Neuronal stem cell (in vitro differentiated cells): ENCODE data around the gene TRAF3IP3.

Experiments
- DNase-seq: peaks from one replicate; pipeline ENCODE4 v3.0.0-alpha.2; 2013; ENCODE audit warnings: low spot score
- H2AFZ ChIP-seq: one replicate; pipeline ENCODE4 v1.6.1; 2013; ENCODE audit warnings: mild to moderate bottlenecking, low read length, inconsistent platforms
- H2AK5ac ChIP-seq: 2 replicates; pipeline ENCODE4 v1.6.1; 2013; ENCODE audit warnings: low read depth, mild to moderate bottlenecking, inconsistent platforms, low read length, moderate library complexity, mixed read lengths
- H2BK120ac ChIP-seq: 2 replicates; pipeline ENCODE4 v1.6.1; 2013; ENCODE audit warnings: low read depth, mild to moderate bottlenecking, inconsistent platforms, low read length, moderate library complexity, mixed read lengths
- H2BK12ac ChIP-seq: one replicate; pipeline ENCODE4 v1.6.1; 2013; ENCODE audit warnings: low read length, inconsistent platforms
- H2BK15ac ChIP-seq: 2 replicates; pipeline ENCODE4 v1.6.1; 2013; ENCODE audit warnings: mild to moderate bottlenecking, low read length, inconsistent platforms, mixed read lengths
- H2BK5ac ChIP-seq: one replicate; pipeline ENCODE4 v1.6.1; 2013; ENCODE audit warnings: inconsistent platforms, mild to moderate bottlenecking, low read length, moderate library complexity
- H3K14ac ChIP-seq: one replicate; pipeline ENCODE4 v1.6.1; 2013; ENCODE audit warnings: low read length, inconsistent platforms
- H3K18ac ChIP-seq: 2 replicates; pipeline ENCODE4 v1.6.1; 2013; ENCODE audit warnings: low read length, inconsistent platforms
- H3K23ac ChIP-seq: 2 replicates; pipeline ENCODE4 v1.6.1; 2013; ENCODE audit warnings: low read depth, mild to moderate bottlenecking, mixed read lengths, low read length, inconsistent platforms; ENCODE audit not compliant: poor library complexity
- H3K27ac ChIP-seq: replicated peaks from 3 replicates; pipeline ENCODE4 v1.5.1; 2013; ENCODE audit warnings: low read length, inconsistent platforms
- H3K27me3 ChIP-seq, 3 experiments: 2 replicates each; pipeline ENCODE4 v1.6.1; 2013; ENCODE audit warnings: low read length in 3 of 3, mild to moderate bottlenecking in 2 of 3, inconsistent platforms in 1 of 3, low read depth in 1 of 3, mixed read lengths in 1 of 3, moderate library complexity in 1 of 3; ENCODE audit not compliant: control insufficient read depth in 3 of 3, insufficient read depth in 3 of 3
- H3K36me3 ChIP-seq, 2 donors: replicated peaks in 1 of 2; 2 replicates each; pipeline ENCODE4 v1.6.1; 2013; ENCODE audit warnings: low read length in 2 of 2; ENCODE audit not compliant: control insufficient read depth in 2 of 2, insufficient read depth in 2 of 2
- H3K4ac ChIP-seq: 2 replicates; pipeline ENCODE4 v1.6.1; 2013; ENCODE audit warnings: inconsistent platforms, mild to moderate bottlenecking, low read length, moderate library complexity
- H3K4me1 ChIP-seq, 2 donors: 1 replicate in 1 of 2; 2 replicates in 1 of 2; pipeline ENCODE4 v1.6.1; 2013; ENCODE audit warnings: low read length in 2 of 2, low read depth in 1 of 2; ENCODE audit not compliant: control insufficient read depth in 2 of 2, insufficient read depth in 1 of 2
- H3K4me2 ChIP-seq: one replicate; pipeline ENCODE4 v1.6.1; 2013; ENCODE audit warnings: mild to moderate bottlenecking, low read length, inconsistent platforms; ENCODE audit not compliant: insufficient read depth, poor library complexity, severe bottlenecking
- H3K4me3 ChIP-seq, 2 donors: 2 replicates each; pipeline ENCODE4 v1.5.1; 2013; ENCODE audit warnings: low read length in 2 of 2, mild to moderate bottlenecking in 2 of 2, inconsistent platforms in 1 of 2, moderate library complexity in 1 of 2
- H3K79me1 ChIP-seq: one replicate; pipeline ENCODE4 v1.6.1; 2013; ENCODE audit warnings: low read depth, mild to moderate bottlenecking, inconsistent platforms, low read length, moderate library complexity
- H3K9ac ChIP-seq: one replicate; pipeline ENCODE4 v1.6.1; 2013; ENCODE audit warnings: mild to moderate bottlenecking, low read depth, low read length, inconsistent platforms; ENCODE audit not compliant: poor library complexity
- H3K9me3 ChIP-seq, 2 donors: replicated peaks in 1 of 2; 2 replicates each; pipeline versions ENCODE3 to v1.6.1; 2013; ENCODE audit warnings: low read length in 2 of 2, mild to moderate bottlenecking in 2 of 2, inconsistent platforms in 1 of 2, low read depth in 1 of 2, mixed read lengths in 1 of 2, moderate library complexity in 1 of 2; ENCODE audit not compliant: control insufficient read depth in 2 of 2, insufficient read depth in 1 of 2
- H4K8ac ChIP-seq: one replicate; pipeline ENCODE4 v1.6.1; 2013; ENCODE audit warnings: low read depth, mild to moderate bottlenecking, inconsistent platforms, low read length, moderate library complexity
- H4K91ac ChIP-seq: one replicate; pipeline ENCODE4 v1.6.1; 2013; ENCODE audit warnings: low read length, low read depth, mild to moderate bottlenecking, inconsistent platforms; ENCODE audit not compliant: poor library complexity
- WGBS, 2 donors: extraction: QIAGEN DNeasy Blood & Tissue Kit; methylation state at CpG; one replicate each; pipeline ENCODE4 v1.1.7; 2013; ENCODE audit warnings: missing lambda C conversion rate in 2 of 2, mixed read lengths in 1 of 2; ENCODE audit not compliant: insufficient read length in 2 of 2, insufficient replicate concordance in 1 of 2; ENCODE audit errors: extremely low coverage in 2 of 2; 5-methylcytosine and 5-hydroxymethylcytosine counted together

The TRAF3IP3 gene

DNA sequence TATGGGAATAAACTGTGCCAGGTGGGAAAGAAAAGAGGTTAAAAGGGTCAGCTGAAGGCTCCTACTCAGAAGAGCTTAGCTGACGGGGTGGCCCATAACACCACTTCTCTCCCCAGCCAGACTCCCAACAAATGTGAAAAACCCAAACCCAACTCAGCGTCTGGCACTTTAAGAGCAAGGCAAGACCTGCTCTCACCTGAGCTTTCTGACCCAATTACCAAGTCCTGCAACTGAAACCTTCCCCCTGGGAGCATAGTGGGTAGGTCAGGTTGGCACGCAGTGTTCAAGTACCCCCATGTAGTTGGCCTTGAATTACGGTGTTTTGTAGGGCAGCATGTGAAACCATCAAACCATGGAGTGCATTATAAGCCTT, 46.9 kb downstream of the TRAF3IP3 start:
- H2AK5ac ChIP-seq = no peak overlapping the region
- no peaks in the 10 kb centered on the region for H3K36me3 ChIP-seq
- H3K27me3 ChIP-seq = peaks cover 0 to 84% (median 21%) of the 10 kb centered on the region in 3 experiments
- no peak overlapping the region for H3K18ac ChIP-seq
- H3K9me3 ChIP-seq = peaks cover 0 to 4% of the 10 kb centered on the region in 2 donors
- no peak overlapping the region for H2BK12ac ChIP-seq
- H3K9ac ChIP-seq = no peak overlapping the region
- no peak overlapping the region for H3K4ac ChIP-seq
- no peak overlapping the region for H3K4me3 ChIP-seq
- no peak overlapping the region for H2AFZ ChIP-seq
- H4K91ac ChIP-seq = no peak overlapping the region
- no peak overlapping the region for H2BK15ac ChIP-seq
- no peak overlapping the region for H3K4me2 ChIP-seq
- no peak overlapping the region for H2BK5ac ChIP-seq
- no CpG with 5 or more reads among the region's 4 CpGs for WGBS, 2 donors
- no peak overlapping the region for H3K23ac ChIP-seq
- no peak for DNase-seq
- H3K14ac ChIP-seq = no peak overlapping the region
- no peak overlapping the region for H4K8ac ChIP-seq
- H3K4me1 ChIP-seq = peaks cover 0 to 5% of the 10 kb centered on the region in 2 donors
- no peak overlapping the region for H2BK120ac ChIP-seq
- H3K79me1 ChIP-seq = no peaks in the 10 kb centered on the region
- no peak overlapping the region for H3K27ac ChIP-seq

DNA sequence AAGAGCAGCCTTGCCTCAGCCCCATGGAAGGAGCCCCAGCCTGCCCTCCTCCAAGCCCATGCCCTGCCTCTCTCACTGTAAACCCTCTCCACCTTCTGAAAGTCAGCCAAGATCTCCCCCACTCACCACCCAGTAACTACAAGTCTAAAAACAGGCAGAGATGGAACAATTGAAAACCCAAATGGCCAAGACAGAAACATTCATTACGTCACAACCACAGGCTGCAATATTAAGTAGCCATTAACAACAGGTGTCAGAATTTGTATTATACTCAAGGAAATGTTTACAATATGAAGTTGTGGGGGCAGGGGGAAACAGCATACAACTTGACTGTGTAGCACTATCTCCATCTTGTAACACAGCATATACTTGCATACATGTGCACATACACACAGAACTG, 47.7 kb downstream of the TRAF3IP3 start:
- Histone ChIP-seq H2BK15ac (no peak overlapping the region), H3K14ac (no peak overlapping the region), H3K36me3 (no peaks in the 10 kb centered on the region), H2BK120ac (no peak overlapping the region), H3K4me3 (no peak overlapping the region), H3K9ac (no peak overlapping the region), H3K4ac (no peak overlapping the region), H2AFZ (no peak overlapping the region), H4K91ac (no peak overlapping the region), H3K4me2 (no peak overlapping the region), H2BK5ac (no peak overlapping the region), H3K79me1 (no peaks in the 10 kb centered on the region), H3K9me3 (peaks cover 0 to 4% of the 10 kb centered on the region in 2 donors), H3K23ac (no peak overlapping the region), H4K8ac (no peak overlapping the region), H3K27me3 (peaks cover 0 to 78% (median 21%) of the 10 kb centered on the region in 3 experiments), H3K4me1 (peaks cover 0 to 5% of the 10 kb centered on the region in 2 donors), H2BK12ac (no peak overlapping the region), H3K27ac (no peak overlapping the region), H3K18ac (no peak overlapping the region), H2AK5ac (no peak overlapping the region)
- WGBS, 2 donors = no CpG with 5 or more reads among the region's 1 CpG
- no peak for DNase-seq

DNA sequence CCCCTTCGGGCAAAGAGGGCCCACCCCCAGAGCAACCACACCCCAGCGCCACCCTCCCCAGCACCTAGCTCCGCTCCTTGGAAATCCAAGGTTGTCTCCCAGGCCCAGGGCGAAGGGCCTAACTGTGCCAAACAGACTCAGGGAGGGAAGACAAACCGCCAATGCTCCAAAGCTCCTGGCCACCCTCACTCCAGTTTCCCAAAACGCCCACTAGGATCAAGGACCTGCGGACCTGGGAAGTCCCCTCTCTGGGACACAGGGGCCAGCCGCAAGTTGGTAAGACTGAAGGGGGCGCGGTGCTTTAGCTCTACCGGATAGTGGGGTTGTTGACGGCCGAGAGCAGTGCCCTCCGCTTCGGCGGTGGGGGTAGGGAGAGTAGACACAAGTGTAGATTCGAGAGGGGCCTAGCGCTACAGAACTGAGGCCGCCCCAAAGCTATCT, 49.5 kb downstream of the TRAF3IP3 start:
- H3K4me2 ChIP-seq = peak overlapping the region; percentile 58
- H3K36me3 ChIP-seq = no peaks in the 10 kb centered on the region
- H4K91ac ChIP-seq = no peak overlapping the region
- no peak overlapping the region for H2BK15ac ChIP-seq
- H3K4ac ChIP-seq = no peak overlapping the region
- no peak overlapping the region for H2BK12ac ChIP-seq
- H3K27me3 ChIP-seq = peaks cover 0 to 65% (median 21%) of the 10 kb centered on the region in 3 experiments
- H3K79me1 ChIP-seq = no peaks in the 10 kb centered on the region
- no peak overlapping the region for H3K14ac ChIP-seq
- no peak overlapping the region for H4K8ac ChIP-seq
- no CpG with 5 or more reads among the region's 19 CpGs for WGBS, 2 donors
- H3K9ac ChIP-seq = no peak overlapping the region
- peaks cover 0 to 5% of the 10 kb centered on the region in 2 donors for H3K4me1 ChIP-seq
- no peak for DNase-seq
- H3K4me3 ChIP-seq = no peak overlapping the region
- no peak overlapping the region for H3K18ac ChIP-seq
- no peak overlapping the region for H2AK5ac ChIP-seq
- H2BK120ac ChIP-seq = no peak overlapping the region
- no peak overlapping the region for H2BK5ac ChIP-seq
- H3K9me3 ChIP-seq = peaks cover 0 to 4% of the 10 kb centered on the region in 2 donors
- H2AFZ ChIP-seq = peak overlapping the region; percentile 79
- no peak overlapping the region for H3K27ac ChIP-seq
- peak overlapping the region; percentile 0 for H3K23ac ChIP-seq

DNA sequence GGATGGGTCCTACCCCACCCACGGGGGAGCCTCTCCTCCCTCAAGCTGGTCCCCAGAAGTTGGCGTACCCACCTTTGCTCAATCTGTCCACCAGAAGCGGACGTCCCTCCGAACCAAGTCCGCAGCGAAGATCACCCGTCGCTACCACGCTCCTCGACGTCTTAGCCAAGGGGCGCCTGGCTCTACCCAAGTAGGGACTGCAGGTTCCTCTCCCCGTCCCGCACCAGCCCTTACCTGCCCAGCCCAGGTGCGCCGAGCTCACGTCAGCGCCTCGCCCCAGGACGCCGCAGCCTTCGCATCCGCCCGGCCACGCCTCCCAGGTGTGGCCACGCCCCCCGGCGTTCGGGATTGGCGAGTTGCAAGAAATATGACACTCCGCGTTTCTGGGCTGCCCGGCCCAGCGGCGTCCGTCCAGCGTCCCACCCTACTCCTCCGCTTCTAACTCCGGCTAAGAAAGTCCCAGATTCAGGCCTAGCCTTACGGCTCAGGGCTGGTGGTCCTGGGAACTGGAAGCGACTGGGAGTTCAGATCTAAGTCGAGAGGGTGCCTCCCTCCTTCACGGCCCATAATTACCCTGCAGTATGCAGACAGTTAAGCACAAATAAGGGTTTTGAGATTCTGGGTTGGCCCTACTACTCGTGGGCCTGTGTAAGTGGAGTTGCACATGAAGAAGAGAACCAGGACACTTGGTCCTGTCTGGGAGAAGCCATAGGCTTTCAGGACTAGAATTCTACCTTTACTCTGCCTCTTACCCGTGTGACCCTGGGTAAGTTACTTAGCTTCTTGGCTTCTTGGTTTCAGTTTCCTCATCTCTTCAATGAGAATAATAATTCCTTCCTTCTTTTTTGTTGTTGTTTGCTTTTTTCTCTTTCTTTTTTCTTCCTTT, 50.3 kb downstream of the TRAF3IP3 start, which contains the start of gene IRF6:
IRF6 (minus strand) TSS at position 268 of the 886 bp plus-strand sequence. CDS start 4,729 bp downstream, outside the sequence.
- H2BK5ac ChIP-seq = no peak within 1 kb of the TSS
- H3K14ac ChIP-seq = no peak within 1 kb of the TSS
- peak within 1 kb of the TSS; percentile 58 for H3K4me2 ChIP-seq
- H2AK5ac ChIP-seq = no peak within 1 kb of the TSS
- H3K4me1 ChIP-seq = peaks cover 4 to 8% of the 10 kb centered on the region in 2 donors
- no peaks in the 10 kb centered on the region for H3K36me3 ChIP-seq
- peaks cover 0 to 57% (median 21%) of the 10 kb centered on the region in 3 experiments for H3K27me3 ChIP-seq
- peak within 1 kb of the TSS; percentile 6 for H3K18ac ChIP-seq
- H3K9me3 ChIP-seq = peaks cover 0 to 4% of the 10 kb centered on the region in 2 donors
- no peak within 1 kb of the TSS for H4K8ac ChIP-seq
- no peak within 1 kb of the TSS for H4K91ac ChIP-seq
- no peak within 1 kb of the TSS for H2BK12ac ChIP-seq
- peak; percentile 51 for DNase-seq
- WGBS, 2 donors = no CpG with 5 or more reads among the region's 46 CpGs
- H3K4ac ChIP-seq = no peak within 1 kb of the TSS
- H2BK15ac ChIP-seq = no peak within 1 kb of the TSS
- H3K23ac ChIP-seq = peak within 1 kb of the TSS; percentile 28
- H3K79me1 ChIP-seq = no peaks in the 10 kb centered on the region
- H2BK120ac ChIP-seq = no peak within 1 kb of the TSS
- peak within 1 kb of the TSS; percentile 4 to 77 for H3K4me3 ChIP-seq
- H3K27ac ChIP-seq = no peak within 1 kb of the TSS
- no peak within 1 kb of the TSS for H3K9ac ChIP-seq
- peak within 1 kb of the TSS; percentile 79 for H2AFZ ChIP-seq
